CD4-positive, alpha-beta T cell treated with Interleukin-4 for 1 hour (primary cell): ENCODE data around the gene PSME4.

ENCODE experiments used
- DNase-seq, 2 donors: peaks; one replicate each; pipeline ENCODE4 v3.0.0-alpha.2; 2020 to 2022

PSME4 gene

GRCh38 chr2:53970724-53971602 lies at the start of gene PSME4:
Gene PSME4 (minus strand): TSS chr2:53970993. CDS start chr2:53970784, 209 bp downstream.
- DNase-seq = peak; percentile 90 to 93

- no peak for DNase-seq
Observed at GRCh38 chr2:54015798-54016699, 45.3 kb upstream of the PSME4 start.

GRCh38 chr2:54013996-54014395 lies 43.2 kb upstream of the PSME4 start:
- peak in 1 of 2 donors; percentile 13 for DNase-seq

GRCh38 chr2:54012538-54013141 lies 41.8 kb upstream of the PSME4 start:
- DNase-seq = no peak

- DNase-seq = no peak
Observed at GRCh38 chr2:54009549-54009948, 38.8 kb upstream of the PSME4 start.

GRCh38 chr2:54008439-54008838 lies 37.6 kb upstream of the PSME4 start:
- DNase-seq = no peak

- DNase-seq = no peak
Observed at GRCh38 chr2:54000524-54000923, 29.7 kb upstream of the PSME4 start.

- no peak for DNase-seq
Observed at GRCh38 chr2:54000122-54000521, 29.3 kb upstream of the PSME4 start.

GRCh38 chr2:53998834-53999233 lies 28.0 kb upstream of the PSME4 start:
- DNase-seq = no peak

- peak in 1 of 2 donors; percentile 82 for DNase-seq
Observed at GRCh38 chr2:53994818-53995808, 24.3 kb upstream of the PSME4 start.

- no peak for DNase-seq
Observed at GRCh38 chr2:53991948-53992347, 21.2 kb upstream of the PSME4 start.

GRCh38 chr2:53989210-53989862 lies 18.5 kb upstream of the PSME4 start:
- no peak for DNase-seq

GRCh38 chr2:53987336-53987921 lies 16.6 kb upstream of the PSME4 start:
- no peak for DNase-seq

- no peak for DNase-seq
Observed at GRCh38 chr2:53985646-53986045, 14.9 kb upstream of the PSME4 start.

- DNase-seq = peak in 1 of 2 donors; percentile 31
Observed at GRCh38 chr2:53969968-53970723, 647 bp downstream of the PSME4 start.

GRCh38 chr2:53969285-53969967 lies 1.4 kb downstream of the PSME4 start:
- DNase-seq = peak in 1 of 2 donors; percentile 25

GRCh38 chr2:53964987-53965687 lies 5.7 kb downstream of the PSME4 start:
- no peak for DNase-seq

GRCh38 chr2:53964257-53964952 lies 6.4 kb downstream of the PSME4 start:
- peak in 1 of 2 donors; percentile 12 for DNase-seq
